Liver (tissue), 9 donors: ENCODE data around the gene WNK2. TPM values are rescaled to one million over a fixed set of nuclear protein-coding genes. Genes with fewer than 3 reads are reported as not detected.

Experiments used
- DNase-seq: peaks from one replicate; pipeline ENCODE4 v3.0.0-alpha.2; 2017; ENCODE audit warnings: low spot score
- H3K27ac ChIP-seq, 2 donors: one replicate each; pipeline ENCODE4 v1.7.0; 2013; ENCODE audit warnings: inconsistent platforms in 2 of 2, low read length in 2 of 2, control low read depth in 1 of 2, low read depth in 1 of 2, mild to moderate bottlenecking in 1 of 2
- H3K27me3 ChIP-seq, 4 donors: one replicate each; pipeline versions ENCODE4 v1.6.1 to v1.7.0; 2013; ENCODE audit warnings: low read length in 3 of 4, inconsistent platforms in 1 of 4, mild to moderate bottlenecking in 1 of 4, moderate library complexity in 1 of 4; ENCODE audit not compliant: control insufficient read depth in 4 of 4, insufficient read depth in 4 of 4
- H3K36me3 ChIP-seq, 4 donors: one replicate each; pipeline versions ENCODE4 v1.6.1 to v1.7.0; 2013; ENCODE audit warnings: low read length in 3 of 4, mild to moderate bottlenecking in 3 of 4, low read depth in 1 of 4, moderate library complexity in 1 of 4; ENCODE audit not compliant: control insufficient read depth in 4 of 4, insufficient read depth in 3 of 4
- H3K4me1 ChIP-seq, 4 donors: one replicate each; pipeline versions ENCODE4 v1.6.1 to v1.7.0; 2013; ENCODE audit warnings: low read length in 3 of 4, mild to moderate bottlenecking in 3 of 4, moderate library complexity in 1 of 4; ENCODE audit not compliant: control insufficient read depth in 4 of 4, insufficient read depth in 4 of 4
- H3K4me3 ChIP-seq, 3 donors: one replicate each; pipeline versions ENCODE4 v1.6.1 to v1.7.0; 2013; ENCODE audit warnings: low read length in 3 of 3, control low read depth in 1 of 3, low read depth in 1 of 3, mild to moderate bottlenecking in 1 of 3
- H3K9ac ChIP-seq, 2 donors: one replicate each; pipeline ENCODE4 v1.7.0; 2013; ENCODE audit warnings: low read length in 2 of 2, mild to moderate bottlenecking in 2 of 2, moderate library complexity in 2 of 2, control low read depth in 1 of 2, low read depth in 1 of 2
- H3K9me3 ChIP-seq, 4 donors: one replicate each; pipeline versions ENCODE4 v1.6.1 to v1.7.0; 2013; ENCODE audit warnings: low read length in 3 of 4; ENCODE audit not compliant: control insufficient read depth in 4 of 4
- ATF3 ChIP-seq: IDR thresholded peaks from 2 replicates; pipeline ENCODE4 v1.6.1; 2016; ENCODE audit warnings: antibody characterized with exemption
- CTCF ChIP-seq: fragments of 150-350 bp; IDR thresholded peaks from 2 replicates; pipeline ENCODE4 v1.5.1; 2017; ENCODE audit warnings: improper control_type of control experiment, low read depth, low read length; ENCODE audit not compliant: missing input control
- EGR1 ChIP-seq, 2 donors: IDR thresholded peaks; 2 replicates each; pipeline ENCODE4 v1.6.1; 2016 to 2018; ENCODE audit warnings: antibody characterized with exemption in 2 of 2, low read depth in 2 of 2
- FOXA1 ChIP-seq: IDR thresholded peaks from 2 replicates; pipeline ENCODE4 v1.6.1; 2016; ENCODE audit warnings: antibody characterized with exemption
- FOXA2 ChIP-seq: IDR thresholded peaks from 2 replicates; pipeline ENCODE4 v1.6.1; 2016; ENCODE audit warnings: antibody characterized with exemption
- GABPA ChIP-seq, 2 donors: IDR thresholded peaks in 1 of 2; conservative IDR thresholded peaks in 1 of 2; 2 replicates each; pipeline ENCODE4 v1.6.1; 2016; ENCODE audit warnings: antibody characterized with exemption in 2 of 2, mild to moderate bottlenecking in 1 of 2, moderate library complexity in 1 of 2
- HNF4G ChIP-seq: IDR thresholded peaks from 2 replicates; pipeline ENCODE4 v1.6.1; 2016; ENCODE audit warnings: antibody characterized with exemption
- JUND ChIP-seq, 2 donors: IDR thresholded peaks; 2 replicates each; pipeline ENCODE4 v1.6.1; 2016; ENCODE audit warnings: antibody characterized with exemption in 2 of 2
- MAX ChIP-seq: IDR thresholded peaks from 2 replicates; pipeline ENCODE4 v1.6.1; 2016; ENCODE audit warnings: antibody characterized with exemption
- NR2F2 ChIP-seq: IDR thresholded peaks from 2 replicates; pipeline ENCODE4 v1.6.1; 2016; ENCODE audit warnings: antibody characterized with exemption
- RAD21 ChIP-seq, 2 donors: IDR thresholded peaks; 2 replicates each; pipeline ENCODE4 v1.6.1; 2016; ENCODE audit warnings: antibody characterized with exemption in 2 of 2, mild to moderate bottlenecking in 2 of 2
- REST ChIP-seq: IDR thresholded peaks from 2 replicates; pipeline ENCODE4 v1.6.1; 2016; ENCODE audit warnings: antibody characterized with exemption, mild to moderate bottlenecking
- RXRA ChIP-seq, 2 donors: IDR thresholded peaks; 2 replicates each; pipeline ENCODE4 v1.6.1; 2017 to 2018; ENCODE audit warnings: antibody characterized with exemption in 2 of 2, mild to moderate bottlenecking in 1 of 2
- SP1 ChIP-seq: IDR thresholded peaks from 2 replicates; pipeline ENCODE4 v1.6.1; 2018; ENCODE audit warnings: antibody characterized with exemption, mild to moderate bottlenecking
- TAF1 ChIP-seq: conservative IDR thresholded peaks from 2 replicates; pipeline ENCODE4 v1.6.1; 2016; ENCODE audit warnings: antibody characterized with exemption, mild to moderate bottlenecking
- YY1 ChIP-seq: IDR thresholded peaks from 2 replicates; pipeline ENCODE4 v1.6.1; 2016; ENCODE audit warnings: antibody characterized with exemption, mild to moderate bottlenecking
- ZBTB33 ChIP-seq: IDR thresholded peaks from 2 replicates; pipeline ENCODE4 v1.6.1; 2016; ENCODE audit warnings: antibody characterized with exemption
- WGBS: extraction: QIAGEN DNeasy Blood & Tissue Kit; methylation state at CpG from one replicate; pipeline ENCODE4 v1.1.7; 2013; 5-methylcytosine and 5-hydroxymethylcytosine counted together
- polyA plus RNA-seq, 2 donors: library from polyadenylated mRNA; stranded (reverse) in 1 of 2; unstranded in 1 of 2; fragments of 200-250 nt in 1 of 2; fragments of >200 nt in 1 of 2; fragmentation: Nextera tagmentation in 1 of 2; extraction: Ambion mirVana in 1 of 2; gene quantifications; one replicate each; pipeline versions ENCODE4 v1.2.1 to v1.2.3, GENCODE V29; 2013 to 2015
- total RNA-seq, 2 donors: library from RNA; depleted of rRNA; stranded (reverse); fragments of >200 nt; gene quantifications; one replicate each; pipeline ENCODE4 v1.2.3, GENCODE V29; 2014
- donor health status: healthy.
- donor health status: healthy.
- donor health status: healthy.
- donor health status: healthy.
- donor health status: healthy.

WNK2 gene
- total and polyA plus RNA-seq, 4 donors: 0.65 to 4.4 (median 1.7) TPM

GRCh38 chr9:93276973-93277372 lies 93.0 kb downstream of the WNK2 start:
- WGBS: 93% methylated on average over 5 of the region's 5 CpGs

GRCh38 chr9:93278144-93278543 lies 94.2 kb downstream of the WNK2 start:
- Histone ChIP-seq H3K27me3 (peaks cover 0 to 3% (median 0%) of the 10 kb centered on the region in 4 donors), H3K27ac (no peak overlapping the region), H3K4me3 (no peak overlapping the region), H3K4me1 (no peaks in the 10 kb centered on the region), H3K9ac (no peak overlapping the region), H3K9me3 (no peaks in the 10 kb centered on the region), H3K36me3 (no peaks in the 10 kb centered on the region)
- no peak for TF ChIP-seq JUND (IDR thresholded peaks at IDR 0.05)
- TF ChIP-seq GABPA (IDR thresholded peaks at IDR 0.05 in 1 of 2, conservative IDR thresholded peaks at IDR 0.05 in 1 of 2): no peak
- TF ChIP-seq FOXA2: no peak
- TF ChIP-seq ATF3: no peak
- no peak for TF ChIP-seq SP1
- no peak for TF ChIP-seq ZBTB33
- TF ChIP-seq RAD21 (IDR thresholded peaks at IDR 0.05): no peak
- TF ChIP-seq RXRA (IDR thresholded peaks at IDR 0.05): no peak
- no peak for TF ChIP-seq YY1
- TF ChIP-seq FOXA1: no peak
- DNase-seq: no peak
- WGBS: 86% methylated on average over 7 of the region's 7 CpGs

More at GRCh38 chr9:93276973-93277372, 93.0 kb downstream of the WNK2 start:
- no peak overlapping the region for H3K27ac ChIP-seq
- TF ChIP-seq CTCF: peak; percentile 8
- no peak for TF ChIP-seq HNF4G
- no peak for TF ChIP-seq JUND (IDR thresholded peaks at IDR 0.05)
- peak; percentile 21 to 70 for TF ChIP-seq RAD21 (IDR thresholded peaks at IDR 0.05)
- TF ChIP-seq MAX: no peak
- no peak for TF ChIP-seq YY1
- H3K9ac ChIP-seq: no peak overlapping the region
- H3K4me3 ChIP-seq: no peak overlapping the region
- H3K27me3 ChIP-seq: peaks cover 0 to 3% (median 0%) of the 10 kb centered on the region in 4 donors
- no peaks in the 10 kb centered on the region for H3K36me3 ChIP-seq
- no peaks in the 10 kb centered on the region for H3K4me1 ChIP-seq
- DNase-seq: no peak
- H3K9me3 ChIP-seq: peaks cover 0 to 2% (median 0%) of the 10 kb centered on the region in 4 donors

- H3K9me3 ChIP-seq: no peaks in the 10 kb centered on the region
- no peak for DNase-seq
- WGBS: 93% methylated on average over 1 of the region's 1 CpG
- no peak overlapping the region for H3K9ac ChIP-seq
- no peaks in the 10 kb centered on the region for H3K36me3 ChIP-seq
- H3K27me3 ChIP-seq: peaks cover 0 to 6% (median 0%) of the 10 kb centered on the region in 4 donors
- no peak overlapping the region for H3K27ac ChIP-seq
- no peaks in the 10 kb centered on the region for H3K4me1 ChIP-seq
- no peak for TF ChIP-seq YY1
- no peak for TF ChIP-seq FOXA2
- TF ChIP-seq REST: no peak
- no peak for TF ChIP-seq NR2F2
- TF ChIP-seq FOXA1: no peak
- TF ChIP-seq TAF1: no peak
- no peak for TF ChIP-seq EGR1 (IDR thresholded peaks at IDR 0.05; ENCODE audit: low read depth in 2 of 2)
- no peak for TF ChIP-seq JUND (IDR thresholded peaks at IDR 0.05)
- TF ChIP-seq MAX: no peak
- TF ChIP-seq ATF3: no peak
- no peak overlapping the region for H3K4me3 ChIP-seq
Measured at GRCh38 chr9:93280661-93281259, 96.8 kb downstream of the WNK2 start.
